HepG2 (cell line): Measurements from ENCODE around the gene MEF2A. TPM values are rescaled to one million over a fixed set of nuclear protein-coding genes. Genes with fewer than 3 reads are reported as not detected.
A peak's percentile ranks its signal among the peaks of the same experiment; 100 is the strongest.

Experiments used
- ATF4 ChIP-seq, 2 experiments: fragments of 450-650 bp in 1 of 2; sonication (generic) in 1 of 2; formaldehyde crosslinking; IDR thresholded peaks; 2 replicates each; pipeline versions ENCODE4 v1.5.0 to v1.8.0; 2020 to 2022; ENCODE audit warnings: mild to moderate bottlenecking in 1 of 2, missing genetic modification reagents in 1 of 2
- FOSL2 ChIP-seq: sonication (generic); formaldehyde crosslinking; IDR thresholded peaks from 2 replicates; pipeline ENCODE4 v1.4.0; 2020; ENCODE audit warnings: missing genetic modification reagents
- HNRNPLL ChIP-seq: fragments of 200-400 bp; formaldehyde crosslinking; IDR thresholded peaks from 2 replicates; pipeline ENCODE4 v1.6.1; 2017; ENCODE audit warnings: mild to moderate bottlenecking, low read depth, low read length; ENCODE audit not compliant: poor library complexity, severe bottlenecking
- RFX3 ChIP-seq: IDR thresholded peaks from 2 replicates; pipeline ENCODE4 v1.6.1; 2016; ENCODE audit warnings: missing biosample characterization, missing genetic modification reagents
- SIN3A ChIP-seq: IDR thresholded peaks from 2 replicates; pipeline ENCODE4 v1.6.1; 2011; ENCODE audit warnings: low read depth, mild to moderate bottlenecking, control low read depth, low read length, borderline replicate concordance
- SRY ChIP-seq: sonication (generic); formaldehyde crosslinking; IDR thresholded peaks from 2 replicates; pipeline ENCODE4 v1.8.0; 2022; ENCODE audit warnings: mild to moderate bottlenecking, missing genetic modification reagents
- ZNF317 ChIP-seq: sonication (generic); formaldehyde crosslinking; IDR thresholded peaks from 2 replicates; pipeline ENCODE4 v1.5.0; 2020; ENCODE audit warnings: mild to moderate bottlenecking, missing genetic modification reagents
- ZNF318 ChIP-seq: sonication (generic); formaldehyde crosslinking; IDR thresholded peaks from 2 replicates; pipeline ENCODE4 v1.4.0; 2020; ENCODE audit warnings: mild to moderate bottlenecking, missing genetic modification reagents
- ZNF614 ChIP-seq: IDR thresholded peaks from 2 replicates; pipeline ENCODE4 v1.6.1; 2018; ENCODE audit warnings: missing biosample characterization, missing genetic modification reagents, inconsistent platforms, borderline replicate concordance
- ZNF687 ChIP-seq: sonication (generic); formaldehyde crosslinking; IDR thresholded peaks from 2 replicates; pipeline ENCODE4 v1.5.1; 2020; ENCODE audit warnings: mild to moderate bottlenecking, missing genetic modification reagents, moderate library complexity
- ZNF770 ChIP-seq: sonication (generic); formaldehyde crosslinking; IDR thresholded peaks from 2 replicates; pipeline ENCODE4 v1.5.0; 2020; ENCODE audit warnings: mild to moderate bottlenecking, missing genetic modification reagents
- polyA plus RNA-seq, 8 experiments: library from polyadenylated mRNA; depleted of rRNA in 3 of 8; stranded (reverse) in 7 of 8; unstranded in 1 of 8; fragments of >200 nt; fragmentation: Illumina TruSeq in 4 of 8; extraction: Trizol in 4 of 8; gene quantifications; 2 replicates each; pipeline versions ENCODE4 v1.2.1 to v1.2.3, GENCODE V29; 2011 to 2016; ENCODE audit warnings: low read depth in 4 of 8, missing spikeins in 1 of 8, mixed read lengths in 1 of 8; ENCODE audit not compliant: insufficient read depth in 1 of 8
- total RNA-seq, 5 experiments: library from RNA; depleted of rRNA; stranded (reverse); fragments of >200 nt; fragmentation: Illumina TruSeq; extraction: Trizol; gene quantifications; 2 replicates each; pipeline ENCODE4 v1.2.3, GENCODE V29; 2016; ENCODE audit warnings: low read depth in 1 of 5

MEF2A gene
- total and polyA plus RNA-seq, 2 of the 13 experiments (the other 11 are each of a cell fraction or from before 2014, with no cell fraction given): 15.2 to 24.4 TPM

- no peak for TF ChIP-seq ZNF687
- TF ChIP-seq SRY: no peak
- no peak for TF ChIP-seq ZNF614
- no peak for TF ChIP-seq HNRNPLL
- no peak for TF ChIP-seq ZNF770 (CRISPR knock-in tag)
- no peak for TF ChIP-seq SIN3A
- TF ChIP-seq RFX3 (CRISPR knock-in tag): no peak
- no peak for TF ChIP-seq ATF4 (CRISPR knock-in tag; IDR thresholded peaks at IDR 0.05)
- peak; percentile 82 for TF ChIP-seq ZNF317 (CRISPR knock-in tag)
- TF ChIP-seq ZNF318 (CRISPR knock-in tag): no peak
- TF ChIP-seq FOSL2 (CRISPR knock-in tag): 0 out of 2 replicates have a peak, but pooled peaks have one; percentile 14
Measured at GRCh38 chr15:99738021-99738847, 172.4 kb downstream of the MEF2A start (continued).
